CD4-positive, alpha-beta T cell treated with Interleukin-2 at 100 ng/mL for 4 hours (primary cell): ENCODE measurements around the gene STX10.
A peak's percentile ranks its signal among the peaks of the same experiment; 100 is the strongest.

Source experiments
- DNase-seq: peaks from one replicate; pipeline ENCODE4 v3.0.0-alpha.2; 2020; ENCODE audit warnings: low spot score

Gene STX10

GRCh38 chr19:13139633-13140311, 10.4 kb downstream of the STX10 start:
- DNase-seq: no peak

GRCh38 chr19:13138916-13139198, 11.3 kb downstream of the STX10 start:
- no peak for DNase-seq

- DNase-seq: no peak
Measured at GRCh38 chr19:13138171-13138915, 11.8 kb downstream of the STX10 start.

GRCh38 chr19:13137290-13137794, 12.8 kb downstream of the STX10 start:
- DNase-seq: no peak

- DNase-seq: no peak
Measured at GRCh38 chr19:13135068-13136062, 14.8 kb downstream of the STX10 start.

GRCh38 chr19:13134626-13135025, 15.5 kb downstream of the STX10 start:
- DNase-seq: no peak

- no peak for DNase-seq
Measured at GRCh38 chr19:13133241-13133870, 16.8 kb downstream of the STX10 start.

GRCh38 chr19:13132471-13133180, 17.5 kb downstream of the STX10 start:
- peak; percentile 67 for DNase-seq

GRCh38 chr19:13130886-13131490, 19.2 kb downstream of the STX10 start:
- no peak for DNase-seq

- no peak for DNase-seq
Measured at GRCh38 chr19:13129384-13129783, 20.8 kb downstream of the STX10 start.

GRCh38 chr19:13128583-13128982, 21.6 kb downstream of the STX10 start:
- DNase-seq: no peak

GRCh38 chr19:13127811-13128575, 22.2 kb downstream of the STX10 start:
- DNase-seq: no peak

- DNase-seq: no peak
Measured at GRCh38 chr19:13127051-13127450, 23.1 kb downstream of the STX10 start.

GRCh38 chr19:13122980-13123957, 26.9 kb downstream of the STX10 start:
- no peak for DNase-seq

- DNase-seq: peak; percentile 14
Measured at GRCh38 chr19:13122275-13122878, 27.8 kb downstream of the STX10 start.

GRCh38 chr19:13121551-13122274, 28.5 kb downstream of the STX10 start:
- DNase-seq: peak; percentile 32

- DNase-seq: no peak
Measured at GRCh38 chr19:13120817-13121216, 29.4 kb downstream of the STX10 start.

GRCh38 chr19:13120031-13120430, 30.1 kb downstream of the STX10 start:
- no peak for DNase-seq
